GM19438 (cell line): ENCODE results near the gene SLC24A4.
"Not testable (repeated sequence)": the region's sequence is repeated elsewhere in the genome, so short reads cannot be mapped to it uniquely, and the experiment has no call there.

Experiments used
- ATAC-seq: cut with Tn5 transposase; IDR thresholded peaks from one replicate; pipeline ENCODE4 v1.9.1; 2021; ENCODE audit warnings: low read depth; ENCODE audit not compliant: unreplicated experiment

The SLC24A4 gene

GRCh38 chr14:92532490-92533163 is 209.7 kb downstream of the SLC24A4 start:
- ATAC-seq, result no peak

DNA sequence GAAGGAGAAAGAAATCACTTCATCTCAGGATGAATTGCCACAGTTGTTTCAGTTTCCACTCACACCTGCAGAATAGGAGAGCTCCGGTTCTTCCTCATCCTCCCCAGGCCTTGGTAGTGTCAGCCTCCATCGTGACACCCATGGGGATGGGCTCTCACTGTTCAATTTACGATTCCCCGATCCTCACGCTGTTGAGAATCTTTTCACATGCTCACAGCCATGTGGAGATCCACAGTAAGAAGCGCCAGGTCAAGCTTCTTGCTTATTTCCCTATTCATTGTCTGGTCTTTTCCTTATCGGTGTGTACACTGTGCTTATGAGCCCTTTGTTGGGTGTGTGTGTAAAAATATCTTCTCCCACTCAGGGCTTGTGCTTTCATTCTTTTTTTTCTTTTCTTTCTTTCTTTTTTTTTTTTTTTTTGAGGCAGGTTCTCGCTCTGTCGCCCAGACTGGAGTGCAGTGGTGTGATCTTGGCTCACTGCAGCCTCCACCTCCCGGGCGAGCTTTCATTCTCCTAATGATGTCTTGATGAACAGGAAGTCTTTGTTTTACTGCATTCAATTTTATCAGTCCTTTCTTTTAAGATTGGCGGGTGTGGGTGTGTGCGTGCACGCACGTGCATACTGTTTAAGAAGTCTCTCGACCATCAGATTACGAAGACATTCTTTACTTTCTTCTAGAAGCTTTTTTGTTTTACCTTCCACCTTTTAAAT is 212.1 kb downstream of the SLC24A4 start:
- no peak for ATAC-seq

DNA sequence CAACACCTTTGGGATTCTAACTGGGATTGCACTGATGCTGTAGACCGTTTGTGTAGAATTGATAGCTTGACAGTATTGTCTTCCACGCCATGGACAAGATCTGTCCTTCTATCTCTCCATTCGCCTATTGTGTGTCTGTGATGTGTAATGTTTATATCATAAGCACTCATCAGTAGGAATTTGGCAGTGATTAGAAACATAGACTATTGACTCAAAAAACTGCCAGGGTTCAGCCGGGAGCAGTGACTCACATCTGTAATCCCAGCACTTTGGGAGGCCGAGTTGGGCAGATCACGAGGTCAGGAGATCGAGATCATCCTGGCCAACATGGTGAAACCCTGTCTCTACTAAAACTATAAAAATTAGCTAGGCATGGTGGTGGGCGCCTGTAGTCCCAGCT is 213.3 kb downstream of the SLC24A4 start:
- ATAC-seq, result not testable (repeated sequence)

- no peak for ATAC-seq
Measured at GRCh38 chr14:92538412-92538985, 215.5 kb downstream of the SLC24A4 start.

DNA sequence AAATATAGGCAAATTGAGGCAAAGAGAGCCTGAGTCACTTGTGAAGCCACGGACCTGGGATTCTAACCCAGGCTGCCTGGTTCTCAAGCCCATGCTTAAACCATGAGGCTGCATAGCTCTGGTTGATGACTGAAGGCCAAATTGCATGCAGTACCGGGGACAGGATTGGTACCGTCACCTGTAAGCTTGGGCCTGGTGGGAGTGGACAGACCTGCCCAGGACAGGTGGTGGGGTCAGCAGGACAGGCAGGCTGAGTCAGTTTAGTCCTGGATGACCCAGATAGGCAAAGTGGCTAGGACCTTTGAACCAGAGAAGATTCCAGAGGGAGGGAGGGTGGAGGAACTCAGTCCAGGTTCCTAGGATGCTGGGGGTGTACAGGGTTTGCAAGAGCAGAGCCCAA is 216.5 kb downstream of the SLC24A4 start:
- no peak for ATAC-seq

DNA sequence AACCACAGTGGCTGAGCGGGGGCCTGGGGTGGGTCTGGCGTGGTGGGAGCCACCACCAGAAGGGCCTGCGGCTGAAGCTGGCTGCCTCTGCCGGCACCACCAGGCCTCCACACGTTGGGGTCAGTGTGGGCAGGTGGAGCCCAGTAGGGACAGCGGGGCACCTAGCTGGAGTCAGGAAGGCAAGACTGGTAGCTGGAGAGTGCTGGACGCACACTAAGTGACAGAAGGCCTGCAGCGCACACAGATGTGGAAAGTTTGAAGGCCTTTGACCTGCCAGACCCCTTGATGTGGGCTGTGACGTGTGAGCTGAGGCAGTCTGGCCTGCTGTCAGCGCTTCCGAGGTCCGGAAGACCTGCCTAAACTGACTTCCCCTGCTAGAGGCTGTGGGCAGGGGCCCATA is 216.9 kb downstream of the SLC24A4 start:
- peak; percentile 49 for ATAC-seq

GRCh38 chr14:92540472-92541048 is 217.6 kb downstream of the SLC24A4 start:
- peak; percentile 38 for ATAC-seq

DNA sequence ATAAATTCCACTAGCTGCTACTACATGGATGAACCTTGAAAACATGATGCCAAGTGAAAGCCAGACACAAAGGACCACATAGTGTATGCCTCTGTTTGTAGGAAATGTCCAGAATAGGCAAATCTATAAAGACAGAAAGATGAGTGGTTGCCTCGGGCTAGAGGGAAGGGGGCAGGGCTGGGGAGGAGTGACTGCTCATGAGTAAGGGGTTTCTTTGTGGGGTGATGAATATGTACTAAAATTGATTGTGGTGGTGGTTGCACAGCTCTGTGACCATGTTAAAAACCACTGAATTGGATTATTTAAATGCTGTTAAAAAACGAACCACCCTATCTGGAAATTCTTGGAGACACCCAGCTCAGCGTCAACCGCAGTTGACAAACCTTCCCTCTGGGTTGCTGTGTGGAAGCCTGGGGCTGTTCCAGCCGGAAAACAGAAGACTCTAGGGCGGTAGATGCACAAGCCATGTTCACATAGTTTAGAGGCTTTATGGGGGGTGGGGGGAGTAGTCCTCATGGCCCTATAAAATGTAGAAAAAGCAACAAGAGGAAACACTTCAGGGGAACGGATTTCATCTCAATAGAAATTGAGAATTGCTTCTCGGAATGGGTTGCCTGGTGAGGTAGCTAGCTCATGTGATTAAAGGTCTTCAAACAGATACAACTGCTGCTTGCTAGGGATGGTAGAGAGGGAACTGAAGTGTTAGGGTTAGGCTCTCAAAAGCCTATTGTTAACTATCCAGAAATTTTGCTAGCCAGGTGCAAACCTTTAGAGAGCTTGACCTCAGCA is 220.0 kb downstream of the SLC24A4 start:
- ATAC-seq, result no peak

DNA sequence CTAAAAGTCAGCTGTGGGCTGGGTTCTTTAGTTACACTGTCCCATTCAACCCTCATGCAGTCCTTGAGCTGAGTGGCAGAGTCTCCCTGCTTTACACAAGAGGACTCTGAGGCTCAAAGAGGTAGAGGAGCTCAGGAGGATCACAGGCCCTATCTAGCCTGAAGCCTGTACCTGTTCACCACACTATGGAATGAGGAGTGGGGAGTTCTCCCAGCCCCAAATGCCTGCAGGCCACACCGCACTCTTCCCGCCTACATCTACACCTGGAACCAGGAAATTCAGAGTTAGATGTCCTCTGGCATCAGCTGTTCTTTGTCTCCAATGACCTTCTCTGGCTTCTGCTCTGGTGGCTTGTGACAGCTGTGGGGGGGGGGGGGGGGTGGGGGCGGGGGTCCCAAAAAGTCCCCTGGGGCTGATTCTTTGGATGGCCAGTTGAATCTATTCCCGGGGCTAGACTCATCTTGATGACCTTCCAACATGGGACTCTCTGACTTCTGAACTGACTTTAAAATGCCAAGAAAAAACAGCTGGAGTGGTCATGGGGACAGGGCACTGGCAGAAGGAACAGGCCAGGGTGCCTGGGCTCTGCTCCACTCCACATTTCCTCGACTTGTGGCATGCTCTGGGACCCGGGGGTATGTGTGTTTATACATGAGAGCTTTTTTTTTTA is 221.2 kb downstream of the SLC24A4 start:
- ATAC-seq, result no peak

DNA sequence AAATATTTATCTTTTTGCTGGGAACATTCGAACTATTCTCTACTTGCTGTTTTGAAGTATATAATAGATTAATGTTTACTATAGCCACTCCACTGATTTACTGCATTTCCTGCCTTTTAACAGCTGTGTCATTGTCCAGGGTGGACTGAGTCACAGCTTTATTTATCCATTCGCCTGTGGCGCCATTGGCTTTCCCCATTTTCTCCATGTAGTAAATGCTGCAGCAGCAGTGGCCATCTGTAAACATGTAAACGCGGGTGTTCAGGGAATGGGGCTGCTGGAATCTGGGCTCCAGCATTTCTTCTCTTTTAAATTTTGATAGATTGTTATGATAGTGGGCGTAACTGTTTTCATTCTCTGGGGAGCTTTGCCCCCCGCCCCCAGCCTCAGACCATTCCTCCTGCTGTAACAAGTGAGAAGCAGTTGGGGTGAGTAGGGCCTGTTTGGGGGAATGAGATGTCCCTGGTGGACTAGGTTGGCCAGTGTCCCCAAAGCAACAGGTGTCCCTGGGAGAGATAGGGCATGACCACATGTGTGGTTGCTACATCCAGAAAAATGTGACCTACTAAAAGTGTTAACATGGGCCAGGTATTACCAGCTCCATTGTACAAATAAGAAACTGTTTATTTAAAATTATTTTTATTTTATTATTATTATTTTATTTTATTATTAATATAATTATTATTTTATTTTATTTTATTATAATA is 223.5 kb downstream of the SLC24A4 start:
- no peak for ATAC-seq

GRCh38 chr14:92549105-92549858 is 226.3 kb downstream of the SLC24A4 start:
- ATAC-seq, result no peak

DNA sequence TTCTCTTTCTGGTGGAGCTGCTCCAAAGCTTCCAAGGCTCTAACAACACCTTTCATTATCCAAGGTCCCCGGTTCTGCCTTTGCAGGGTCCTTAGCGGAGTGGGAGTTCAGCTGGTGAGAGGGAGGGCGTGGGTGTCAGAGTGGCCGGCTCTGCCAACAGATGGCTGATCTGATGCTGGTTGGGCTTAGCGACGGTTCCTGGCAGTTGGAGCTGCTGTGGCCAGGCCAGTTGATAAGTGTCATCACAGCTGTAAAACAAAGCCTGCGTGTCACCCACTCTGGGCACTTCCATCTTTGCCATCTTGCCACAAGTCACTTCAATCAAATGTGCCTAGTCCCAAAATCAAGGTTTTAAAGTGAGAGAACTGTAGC is 226.9 kb downstream of the SLC24A4 start:
- no peak for ATAC-seq
